A673 (cell line): ENCODE results near the gene CACNA2D4.

ENCODE experiments used
- EZH2 ChIP-seq: fragments of 200-600 bp; sonication (generic); IDR thresholded peaks from 2 replicates; pipeline ENCODE4 v1.6.1; 2017; ENCODE audit warnings: borderline replicate concordance, low read depth, mild to moderate bottlenecking, mixed read lengths, antibody characterized with exemption, low read length; ENCODE audit not compliant: poor library complexity, severe bottlenecking
- TF ChIP-seq, protein P1 (sequence below): fragments of 300-800, 200-600 bp; sonication (generic); conservative IDR thresholded peaks from 2 replicates; pipeline ENCODE4 v1.5.1; 2017; ENCODE audit warnings: low read depth, mild to moderate bottlenecking, antibody characterized with exemption, low read length, moderate library complexity, mixed read lengths

DNA sequence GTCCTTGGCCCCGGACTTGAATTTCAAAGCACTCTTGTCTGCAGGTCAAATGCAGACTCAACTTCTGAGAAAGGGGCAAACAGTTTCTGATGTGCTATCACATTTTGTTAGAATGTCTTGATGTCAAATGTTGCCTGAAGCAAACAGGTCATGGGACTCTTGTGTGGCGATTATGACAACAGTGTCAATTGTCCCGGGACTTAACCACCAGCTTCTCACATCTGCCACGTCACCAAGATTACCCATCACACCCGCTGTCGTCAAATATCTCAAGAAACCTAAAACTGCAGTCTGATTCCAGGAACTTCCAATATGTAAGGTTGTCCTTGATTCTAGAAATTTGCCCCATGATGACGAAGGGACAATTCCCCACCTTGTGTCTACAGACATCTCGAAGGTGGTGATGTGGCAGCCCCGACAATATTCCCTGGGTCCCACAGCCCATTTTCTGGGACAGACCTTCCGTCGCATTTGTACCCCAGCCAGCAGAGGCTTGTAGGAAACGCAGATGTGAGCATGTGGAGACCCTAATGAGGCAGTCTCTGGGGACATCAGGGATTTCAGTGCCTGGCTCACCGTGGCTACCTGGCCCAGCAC, 76.8 kb downstream of the CACNA2D4 start:
- TF ChIP-seq, protein P1, sequence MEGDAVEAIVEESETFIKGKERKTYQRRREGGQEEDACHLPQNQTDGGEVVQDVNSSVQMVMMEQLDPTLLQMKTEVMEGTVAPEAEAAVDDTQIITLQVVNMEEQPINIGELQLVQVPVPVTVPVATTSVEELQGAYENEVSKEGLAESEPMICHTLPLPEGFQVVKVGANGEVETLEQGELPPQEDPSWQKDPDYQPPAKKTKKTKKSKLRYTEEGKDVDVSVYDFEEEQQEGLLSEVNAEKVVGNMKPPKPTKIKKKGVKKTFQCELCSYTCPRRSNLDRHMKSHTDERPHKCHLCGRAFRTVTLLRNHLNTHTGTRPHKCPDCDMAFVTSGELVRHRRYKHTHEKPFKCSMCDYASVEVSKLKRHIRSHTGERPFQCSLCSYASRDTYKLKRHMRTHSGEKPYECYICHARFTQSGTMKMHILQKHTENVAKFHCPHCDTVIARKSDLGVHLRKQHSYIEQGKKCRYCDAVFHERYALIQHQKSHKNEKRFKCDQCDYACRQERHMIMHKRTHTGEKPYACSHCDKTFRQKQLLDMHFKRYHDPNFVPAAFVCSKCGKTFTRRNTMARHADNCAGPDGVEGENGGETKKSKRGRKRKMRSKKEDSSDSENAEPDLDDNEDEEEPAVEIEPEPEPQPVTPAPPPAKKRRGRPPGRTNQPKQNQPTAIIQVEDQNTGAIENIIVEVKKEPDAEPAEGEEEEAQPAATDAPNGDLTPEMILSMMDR, result no peak
- TF ChIP-seq EZH2, result no peak
